Measurements from ENCODE around the gene SYCN. TPM values are rescaled to one million over a fixed set of nuclear protein-coding genes. Genes with fewer than 3 reads are reported as not detected.

The SYCN gene
- total RNA-seq, 4 donors from 2014 or later: 1.3 to 6.0 TPM; not detected in 2

DNA sequence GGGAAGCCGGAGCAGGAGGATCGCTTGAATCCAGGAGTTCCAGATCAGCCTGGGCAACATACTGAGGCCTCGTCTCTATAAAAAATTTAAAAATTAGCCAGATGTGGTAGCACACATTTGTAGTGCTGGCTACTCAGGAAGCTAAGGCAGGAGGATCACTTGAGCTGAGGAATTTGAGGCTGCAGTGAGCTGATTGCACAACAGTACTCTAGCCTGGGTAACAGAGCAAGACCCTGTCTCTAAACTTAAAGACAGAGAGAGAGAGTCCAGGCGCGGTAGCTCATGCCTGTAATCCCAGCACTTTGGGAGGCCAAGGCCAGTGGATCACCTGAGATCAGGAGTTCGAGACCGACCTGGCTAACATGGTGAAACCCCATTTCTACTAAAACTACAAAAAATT, 36.4 kb upstream of the SYCN start:
- no peak for DNase-seq (ENCODE audit: low spot score in 2 of 2)
- no peaks in the 10 kb centered on the region for H3K36me3 ChIP-seq
- H3K4me1 ChIP-seq: peaks cover 0 to 3% (median 0%) of the 10 kb centered on the region in 4 donors
- 84 to 91% methylated on average over 7 of the region's 7 CpGs for WGBS, 2 donors
- H3K4me3 ChIP-seq: no peak overlapping the region
- H3K9me3 ChIP-seq: no peaks in the 10 kb centered on the region
- no peak overlapping the region for H3K27ac ChIP-seq
- H3K27me3 ChIP-seq: peaks cover 0 to 45% of the 10 kb centered on the region in 2 donors
- no peak for TF ChIP-seq POLR2A (IDR thresholded peaks at IDR 0.05)
- no peak for TF ChIP-seq EP300 (IDR thresholded peaks at IDR 0.05)
- TF ChIP-seq, protein P1, sequence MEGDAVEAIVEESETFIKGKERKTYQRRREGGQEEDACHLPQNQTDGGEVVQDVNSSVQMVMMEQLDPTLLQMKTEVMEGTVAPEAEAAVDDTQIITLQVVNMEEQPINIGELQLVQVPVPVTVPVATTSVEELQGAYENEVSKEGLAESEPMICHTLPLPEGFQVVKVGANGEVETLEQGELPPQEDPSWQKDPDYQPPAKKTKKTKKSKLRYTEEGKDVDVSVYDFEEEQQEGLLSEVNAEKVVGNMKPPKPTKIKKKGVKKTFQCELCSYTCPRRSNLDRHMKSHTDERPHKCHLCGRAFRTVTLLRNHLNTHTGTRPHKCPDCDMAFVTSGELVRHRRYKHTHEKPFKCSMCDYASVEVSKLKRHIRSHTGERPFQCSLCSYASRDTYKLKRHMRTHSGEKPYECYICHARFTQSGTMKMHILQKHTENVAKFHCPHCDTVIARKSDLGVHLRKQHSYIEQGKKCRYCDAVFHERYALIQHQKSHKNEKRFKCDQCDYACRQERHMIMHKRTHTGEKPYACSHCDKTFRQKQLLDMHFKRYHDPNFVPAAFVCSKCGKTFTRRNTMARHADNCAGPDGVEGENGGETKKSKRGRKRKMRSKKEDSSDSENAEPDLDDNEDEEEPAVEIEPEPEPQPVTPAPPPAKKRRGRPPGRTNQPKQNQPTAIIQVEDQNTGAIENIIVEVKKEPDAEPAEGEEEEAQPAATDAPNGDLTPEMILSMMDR (IDR thresholded peaks at IDR 0.05): no peak

DNA sequence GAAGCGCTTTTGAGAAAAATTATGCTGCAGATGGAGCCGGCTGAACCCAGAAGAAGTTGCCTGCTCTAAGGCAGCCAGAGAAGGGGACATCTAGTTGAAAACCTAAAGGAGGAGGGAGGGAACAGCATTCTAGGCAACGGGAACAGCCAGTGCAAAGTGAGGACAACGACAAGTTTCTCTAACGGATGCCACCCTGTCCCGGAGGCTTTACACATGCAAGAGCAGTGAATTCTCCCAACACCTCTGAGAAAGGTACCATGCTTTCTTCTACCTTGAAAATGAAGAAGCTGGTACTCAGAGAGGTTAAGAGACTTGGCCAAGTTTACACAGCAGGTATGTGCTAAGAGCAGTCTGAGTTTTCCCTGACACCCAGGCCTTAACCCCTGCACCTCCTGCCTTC, 34.9 kb upstream of the SYCN start:
- TF ChIP-seq, protein P1 (IDR thresholded peaks at IDR 0.05): no peak
- no peak for TF ChIP-seq EP300 (IDR thresholded peaks at IDR 0.05)
- no peak for TF ChIP-seq POLR2A (IDR thresholded peaks at IDR 0.05)

GRCh38 chr19:39238209-39238608, 34.1 kb upstream of the SYCN start:
- peaks cover 0 to 42% of the 10 kb centered on the region in 2 donors for H3K27me3 ChIP-seq
- WGBS, 2 donors: 75 to 76% methylated on average over 6 of the region's 6 CpGs
- peaks cover 0 to 3% (median 0%) of the 10 kb centered on the region in 4 donors for H3K4me1 ChIP-seq
- TF ChIP-seq POLR2A (IDR thresholded peaks at IDR 0.05) (no peak), EP300 (IDR thresholded peaks at IDR 0.05) (no peak)
- TF ChIP-seq, protein P1 (IDR thresholded peaks at IDR 0.05): no peak
- no peak overlapping the region for H3K27ac ChIP-seq
- H3K36me3 ChIP-seq: no peaks in the 10 kb centered on the region
- no peak overlapping the region for H3K4me3 ChIP-seq
- DNase-seq (ENCODE audit: low spot score in 2 of 2): no peak
- H3K9me3 ChIP-seq: no peaks in the 10 kb centered on the region

More for the DNA sequence above, 34.9 kb upstream of the SYCN start:
- Histone ChIP-seq H3K36me3 (no peaks in the 10 kb centered on the region), H3K4me3 (no peak overlapping the region), H3K27ac (no peak overlapping the region), H3K27me3 (peaks cover 0 to 42% of the 10 kb centered on the region in 2 donors), H3K4me1 (peaks cover 0 to 3% (median 0%) of the 10 kb centered on the region in 4 donors), H3K9me3 (no peaks in the 10 kb centered on the region)
- DNase-seq (ENCODE audit: low spot score in 2 of 2): no peak
- 83% methylated on average over 6 of the region's 6 CpGs for WGBS, 2 donors

- WGBS, 2 donors: 38 to 40% methylated on average over 22 of the region's 22 CpGs
- no peaks in the 10 kb centered on the region for H3K36me3 ChIP-seq
- H3K4me3 ChIP-seq: no peak overlapping the region
- no peak for TF ChIP-seq EP300 (IDR thresholded peaks at IDR 0.05)
- TF ChIP-seq, protein P1 (IDR thresholded peaks at IDR 0.05): no peak
- TF ChIP-seq POLR2A (IDR thresholded peaks at IDR 0.05): no peak
- no peak overlapping the region for H3K27ac ChIP-seq
- H3K27me3 ChIP-seq: peaks cover 0 to 40% of the 10 kb centered on the region in 2 donors
- no peaks in the 10 kb centered on the region for H3K9me3 ChIP-seq
- peaks cover 0 to 3% (median 0%) of the 10 kb centered on the region in 4 donors for H3K4me1 ChIP-seq
- no peak for DNase-seq (ENCODE audit: low spot score in 2 of 2)
Observed at GRCh38 chr19:39237200-39238184, 33.4 kb upstream of the SYCN start.

- H3K36me3 ChIP-seq: no peaks in the 10 kb centered on the region
- peaks cover 0 to 38% of the 10 kb centered on the region in 2 donors for H3K27me3 ChIP-seq
- H3K4me3 ChIP-seq: no peak overlapping the region
- no peak for DNase-seq (ENCODE audit: low spot score in 2 of 2)
- no peak overlapping the region for H3K27ac ChIP-seq
- peaks cover 0 to 3% (median 0%) of the 10 kb centered on the region in 4 donors for H3K4me1 ChIP-seq
- WGBS, 2 donors: 55 to 72% methylated on average over 12 of the region's 12 CpGs
- TF ChIP-seq POLR2A (IDR thresholded peaks at IDR 0.05) (no peak), EP300 (IDR thresholded peaks at IDR 0.05) (no peak)
- TF ChIP-seq, protein P1 (IDR thresholded peaks at IDR 0.05): no peak
- H3K9me3 ChIP-seq: no peaks in the 10 kb centered on the region
Observed at GRCh38 chr19:39236527-39236926, 32.5 kb upstream of the SYCN start.

Measured in tibial nerve (tissue), 4 donors.